K562 (cell line): ENCODE results near the gene EID2. TPM values are rescaled to one million over a fixed set of nuclear protein-coding genes. Genes with fewer than 3 reads are reported as not detected.

Experiments used
- ATAC-seq: fragments of 200-7000 bp; cut with Tn5 transposase; 3 replicates; pipeline ENCODE4 v1.9.1; 2020; ENCODE audit warnings: moderate library complexity
- BruUV-seq: library from RNA; stranded (reverse); fragments of 400-500 nt; replicated peaks from 2 replicates; lab custom pipeline; 2021; lab: Mats Ljungman, UMichigan
- CTCF ChIA-PET: fragments of 300-600 bp; formaldehyde crosslinking; extraction: SDS; loops from one replicate; lab custom pipeline; 2021; ENCODE audit warnings: low intra/inter-chr PET ratio; lab: Yijun Ruan, JAX
- POLR2A ChIA-PET: fragments of 300-600, 350-650 bp; sonication (Branson Sonifier 250); formaldehyde crosslinking; extraction: SDS; loops from one replicate; lab custom pipeline; 2021; ENCODE audit warnings: antibody characterized with exemption, inconsistent platforms; lab: Yijun Ruan, JAX
- DNase-seq, 4 experiments: peaks; one replicate each; pipeline versions ENCODE4 v3.0.0 to v3.0.0-alpha.2; 2011 to 2018; ENCODE audit warnings: low spot score in 3 of 4, mixed read lengths in 3 of 4; ENCODE audit errors: extremely low read depth in 1 of 4
- FAIRE-seq: peaks from 2 replicates; lab custom pipeline; 2011; peaks lifted over from hg19 to GRCh38; lab: Jason Lieb, UNC
- H2AFZ ChIP-seq: 2 replicates; pipeline ENCODE4 v1.6.0; 2011; ENCODE audit warnings: low read depth, low read length, control low read depth, inconsistent platforms
- H3K27ac ChIP-seq: fragments of 200-600 bp; 3 replicates; pipeline ENCODE4 v1.8.0; 2011; ENCODE audit warnings: low read depth, mild to moderate bottlenecking, control low read depth, inconsistent platforms, low read length, moderate library complexity, mixed read lengths; ENCODE audit errors: extremely low read depth
- H3K27me3 ChIP-seq, 2 experiments: fragments of 300-600 bp in 1 of 2; 2 replicates in 1 of 2; 3 replicates in 1 of 2; pipeline versions ENCODE4 v1.6.0 to v1.8.0; 2011; ENCODE audit warnings: inconsistent platforms in 2 of 2, low read length in 2 of 2, mild to moderate bottlenecking in 1 of 2, mixed read lengths in 1 of 2, moderate library complexity in 1 of 2; ENCODE audit not compliant: control insufficient read depth in 2 of 2, insufficient read depth in 2 of 2
- H3K36me3 ChIP-seq: fragments of 300-600 bp; 3 replicates; pipeline ENCODE4 v1.8.0; 2011; ENCODE audit warnings: mild to moderate bottlenecking, low read length, inconsistent platforms; ENCODE audit not compliant: control insufficient read depth, insufficient read depth
- H3K4me1 ChIP-seq, 2 experiments: fragments of 200-600 bp in 1 of 2; replicated peaks in 1 of 2; 2 replicates in 1 of 2; 3 replicates in 1 of 2; pipeline versions ENCODE4 v1.5.1 to v1.8.0; 2011; ENCODE audit warnings: inconsistent platforms in 2 of 2, low read length in 2 of 2, mild to moderate bottlenecking in 1 of 2, mixed read lengths in 1 of 2, moderate library complexity in 1 of 2; ENCODE audit not compliant: control insufficient read depth in 2 of 2, insufficient read depth in 2 of 2
- H3K4me2 ChIP-seq: 2 replicates; pipeline ENCODE4 v1.6.1; 2011; ENCODE audit warnings: low read length, control low read depth, inconsistent platforms, mixed read lengths; ENCODE audit not compliant: insufficient read depth
- H3K4me3 ChIP-seq: fragments of 200-600 bp; sonication (generic), shearing (Covaris generic); 2 replicates; pipeline ENCODE4 v1.5.1; 2016; ENCODE audit warnings: control low read depth, inconsistent platforms
- H3K79me2 ChIP-seq: fragments of 200-600 bp; 3 replicates; pipeline ENCODE4 v1.8.0; 2011; ENCODE audit warnings: low read length, inconsistent platforms; ENCODE audit not compliant: control insufficient read depth, insufficient read depth
- H3K9ac ChIP-seq, 2 experiments: 2 replicates each; pipeline versions ENCODE4 v1.6.0 to v1.6.1; 2011; ENCODE audit warnings: low read depth in 2 of 2, low read length in 2 of 2, control low read depth in 1 of 2, inconsistent platforms in 1 of 2, mild to moderate bottlenecking in 1 of 2, mixed read lengths in 1 of 2; ENCODE audit not compliant: insufficient read depth in 1 of 2
- H3K9me1 ChIP-seq: one replicate; pipeline ENCODE4 v1.6.0; 2011; ENCODE audit warnings: inconsistent platforms, mild to moderate bottlenecking, low read length, moderate library complexity; ENCODE audit not compliant: control insufficient read depth, insufficient read depth
- H3K9me3 ChIP-seq: replicated peaks from 2 replicates; pipeline ENCODE4 v1.5.1; 2011; ENCODE audit warnings: low read depth, low read length, inconsistent platforms; ENCODE audit not compliant: control insufficient read depth, insufficient read depth
- H4K20me1 ChIP-seq: replicated peaks from 2 replicates; pipeline ENCODE4 v1.6.1; 2011; ENCODE audit warnings: low read length, inconsistent platforms, mixed read lengths; ENCODE audit not compliant: control insufficient read depth, insufficient read depth
- ESRRB ChIP-seq: fragments of 250-450 bp; sonication (Bioruptor Pico); IDR thresholded peaks from 2 replicates; pipeline ENCODE4 v1.5.0; 2020; ENCODE audit warnings: mild to moderate bottlenecking, moderate library complexity, borderline replicate concordance
- ETS2 ChIP-seq: IDR thresholded peaks from 2 replicates; pipeline ENCODE4 v1.6.1; 2016; ENCODE audit warnings: borderline replicate concordance, missing genetic modification characterization, mild to moderate bottlenecking, moderate library complexity, missing compliant biosample characterization; ENCODE audit not compliant: poor library complexity, severe bottlenecking
- ETV6 ChIP-seq, 3 experiments: fragments of 150-350 bp in 1 of 3; sonication (generic) in 1 of 3; formaldehyde crosslinking in 1 of 3; IDR thresholded peaks; 2 replicates each; pipeline versions ENCODE4 v1.6.1 to v1.8.0; 2014 to 2022; ENCODE audit warnings: borderline replicate concordance in 2 of 3, low read depth in 2 of 3, antibody characterized with exemption in 1 of 3, low read length in 1 of 3, mild to moderate bottlenecking in 1 of 3, missing genetic modification reagents in 1 of 3
- FOXM1 ChIP-seq, 2 experiments: fragments of 450-650 bp in 1 of 2; sonication (generic) in 1 of 2; formaldehyde crosslinking in 1 of 2; IDR thresholded peaks; 2 replicates each; pipeline versions ENCODE4 v1.6.1 to v1.9.0; 2017 to 2022; ENCODE audit warnings: low read depth in 2 of 2, mild to moderate bottlenecking in 2 of 2, missing genetic modification reagents in 1 of 2, moderate library complexity in 1 of 2
- KLF13 ChIP-seq: fragments of 450-650 bp; IDR thresholded peaks from 2 replicates; pipeline ENCODE4 v1.6.1; 2016; ENCODE audit warnings: missing genetic modification characterization, low read depth, mild to moderate bottlenecking, missing compliant biosample characterization, moderate library complexity, borderline replicate concordance
- NCOA2 ChIP-seq, 2 experiments: fragments of 450-650 bp; IDR thresholded peaks; 2 replicates each; pipeline ENCODE4 v1.6.1; 2018; ENCODE audit warnings: mild to moderate bottlenecking in 2 of 2, moderate library complexity in 1 of 2; ENCODE audit not compliant: partially characterized antibody in 2 of 2
- SIN3B ChIP-seq: fragments of 450-650 bp; IDR thresholded peaks from 2 replicates; pipeline ENCODE4 v1.6.1; 2017; ENCODE audit warnings: low read depth, mild to moderate bottlenecking, moderate library complexity
- SMAD4 ChIP-seq: fragments of 250-450 bp; sonication (Bioruptor Pico); conservative IDR thresholded peaks from 2 replicates; pipeline ENCODE4 v1.8.0; 2021; ENCODE audit warnings: inconsistent platforms, mild to moderate bottlenecking, moderate library complexity
- TFAP4 ChIP-seq: sonication (generic); formaldehyde crosslinking; IDR thresholded peaks from 2 replicates; pipeline ENCODE4 v1.8.0; 2022; ENCODE audit warnings: missing genetic modification reagents, mild to moderate bottlenecking, moderate library complexity, borderline replicate concordance
- TGIF2 ChIP-seq: sonication (generic); formaldehyde crosslinking; IDR thresholded peaks from 2 replicates; pipeline ENCODE4 v1.8.1; 2022; ENCODE audit warnings: mild to moderate bottlenecking, missing genetic modification reagents, moderate library complexity
- ZNF146 ChIP-seq: IDR thresholded peaks from one replicate; pipeline ENCODE4 v1.6.1; 2018; ENCODE audit warnings: missing compliant biosample characterization; ENCODE audit not compliant: unreplicated experiment
- WGBS: fragments of 100-300 bp; shearing (Covaris generic); methylation state at CpG from one replicate; pipeline ENCODE4 v1.1.6; 2016; ENCODE audit warnings: low coverage, mixed read lengths; ENCODE audit not compliant: insufficient coverage; ENCODE audit errors: missing lambda C conversion rate; 5-methylcytosine and 5-hydroxymethylcytosine counted together
- in situ Hi-C: fragments of 300-500 bp; cut with MboI; formaldehyde crosslinking; loops from 4 replicates; pipeline ENCODE4 v1.15.0; 2018; ENCODE audit warnings: inconsistent platforms, mixed read lengths
- intact Hi-C: fragments of 100-400 bp; cut with micrococcal nuclease; formaldehyde crosslinking; loops from 2 replicates; pipeline ENCODE4 v1.14.2; 2022
- polyA plus RNA-seq, 8 experiments: library from polyadenylated mRNA; depleted of rRNA in 4 of 8; stranded (reverse) in 5 of 8; unstranded in 3 of 8; fragments of >200 nt; fragmentation: Nextera tagmentation in 2 of 8; fragmentation: Illumina TruSeq in 1 of 8; extraction: Ambion mirVana in 2 of 8; extraction: Trizol in 1 of 8; gene quantifications; 2 replicates each; pipeline versions ENCODE4 v1.2.1 to v1.2.3, GENCODE V29; 2011 to 2014; ENCODE audit warnings: inconsistent platforms in 1 of 8, missing spikeins in 1 of 8
- total RNA-seq, 7 experiments: library from RNA; depleted of rRNA in 6 of 7; stranded (reverse); fragments of >200 nt in 6 of 7; fragmentation: Illumina TruSeq in 2 of 7; extraction: Trizol in 2 of 7; gene quantifications; 2 replicates each; pipeline versions ENCODE4 v1.2.1 to v1.2.3, GENCODE V29; 2011 to 2021; ENCODE audit warnings: low replicate concordance in 1 of 7

Gene EID2
- total and polyA plus RNA-seq, 9 of the 15 experiments (the other 6 are each of a cell fraction or from before 2014, with no cell fraction given): 2.5 to 18.5 (median 11.3) TPM

GRCh38 chr19:39587496-39587895 lies 47.5 kb upstream of the EID2 start:
- TF ChIP-seq SMAD4 (CRISPR knock-in tag) (no peak), FOXM1 (IDR thresholded peaks at IDR 0.05; ENCODE audit: low read depth) (no peak), FOXM1 (CRISPR knock-in tag; IDR thresholded peaks at IDR 0.05; ENCODE audit: low read depth) (no peak), ESRRB (CRISPR knock-in tag) (no peak), SIN3B (no peak)
- Histone ChIP-seq H3K4me3 (no peak overlapping the region), H3K36me3 (no peaks in the 10 kb centered on the region), H3K4me1 (no peaks in the 10 kb centered on the region), H2AFZ (no peak overlapping the region), H3K9me1 (no peaks in the 10 kb centered on the region), H3K27ac (no peak overlapping the region), H3K9ac (no peak overlapping the region), H3K9me3 (no peaks in the 10 kb centered on the region), H3K79me2 (no peaks in the 10 kb centered on the region), H3K27me3 (peaks cover 0 to 10% of the 10 kb centered on the region in 2 experiments; a peak in 2 of 5 replicates), H3K4me2 (no peak overlapping the region), H4K20me1 (no peaks in the 10 kb centered on the region)
- intact Hi-C loops (no loop called here), in situ Hi-C loops (no loop called here)
- ATAC-seq (no peak), FAIRE-seq (no peak), DNase-seq (no peak)
- WGBS: 2% methylated on average over 4 of the region's 4 CpGs
- POLR2A ChIA-PET: no interaction called here
- BruUV-seq: no TSS peak
- CTCF ChIA-PET: no interaction called here

GRCh38 chr19:39582891-39583625 lies 43.1 kb upstream of the EID2 start:
- DNase-seq (no peak), FAIRE-seq (no peak), ATAC-seq (no peak)
- Histone ChIP-seq H3K9ac (no peak overlapping the region), H3K27me3 (peaks cover 0 to 10% of the 10 kb centered on the region in 2 experiments; a peak in 2 of 5 replicates), H2AFZ (no peak overlapping the region), H3K9me3 (no peaks in the 10 kb centered on the region), H3K4me3 (no peak overlapping the region), H3K4me1 (no peaks in the 10 kb centered on the region), H3K4me2 (no peak overlapping the region), H3K36me3 (no peaks in the 10 kb centered on the region), H3K79me2 (no peaks in the 10 kb centered on the region), H4K20me1 (no peaks in the 10 kb centered on the region), H3K27ac (no peak overlapping the region), H3K9me1 (no peaks in the 10 kb centered on the region)
- 0% methylated on average over 8 of the region's 8 CpGs for WGBS
- CTCF ChIA-PET: no interaction called here
- in situ Hi-C loops (no loop called here), intact Hi-C loops (no loop called here)
- POLR2A ChIA-PET: no interaction called here
- no TSS peak for BruUV-seq
- TF ChIP-seq TGIF2 (CRISPR knock-in tag): no peak
- TF ChIP-seq ETV6 (IDR thresholded peaks at IDR 0.05; ENCODE audit: borderline replicate concordance in 1 of 2, low read depth in 2 of 2, low read length in 1 of 2): no peak
- TF ChIP-seq ETV6 (CRISPR knock-in tag; IDR thresholded peaks at IDR 0.05; ENCODE audit: borderline replicate concordance): no peak
- TF ChIP-seq TFAP4 (CRISPR knock-in tag): no peak
- no peak for TF ChIP-seq KLF13 (tag)
- no peak for TF ChIP-seq ZNF146
- TF ChIP-seq ETS2 (tag): no peak
- TF ChIP-seq NCOA2 (IDR thresholded peaks at IDR 0.05; ENCODE audit: partially characterized antibody in 2 of 2): no peak
